ENCODE results near the gene HIBADH. TPM values are rescaled to one million over a fixed set of nuclear protein-coding genes. Genes with fewer than 3 reads are reported as not detected.

Gene HIBADH
- total RNA-seq, 4 donors from 2014 or later = 68.8 to 87.2 (median 73.3) TPM

GRCh38 chr7:27519793-27520469, 142.8 kb downstream of the HIBADH start:
- no peak for TF ChIP-seq CTCF (IDR thresholded peaks at IDR 0.05; ENCODE audit: low read depth)

GRCh38 chr7:27518561-27519350, 143.9 kb downstream of the HIBADH start:
- TF ChIP-seq CTCF (IDR thresholded peaks at IDR 0.05; ENCODE audit: low read depth) = no peak

- TF ChIP-seq CTCF (IDR thresholded peaks at IDR 0.05; ENCODE audit: low read depth) = no peak
These were observed 146.3 kb downstream of the HIBADH start for GRCh38 chr7:27516421-27516820.

- TF ChIP-seq CTCF (IDR thresholded peaks at IDR 0.05; ENCODE audit: low read depth) = no peak
These were observed 146.8 kb downstream of the HIBADH start for GRCh38 chr7:27515933-27516332.

- TF ChIP-seq CTCF (IDR thresholded peaks at IDR 0.05; ENCODE audit: low read depth) = no peak
These were observed 147.8 kb downstream of the HIBADH start for GRCh38 chr7:27514861-27515260.

- no peak for TF ChIP-seq CTCF (IDR thresholded peaks at IDR 0.05; ENCODE audit: low read depth)
These were observed 148.8 kb downstream of the HIBADH start for GRCh38 chr7:27513885-27514284.

- no peak for TF ChIP-seq CTCF (IDR thresholded peaks at IDR 0.05; ENCODE audit: low read depth)
These were observed 152.1 kb downstream of the HIBADH start for GRCh38 chr7:27510541-27510940.
